ENCODE results near the gene CD180.

GRCh38 chr5:67168069-67168468, 28.5 kb downstream of the CD180 start:
- TF ChIP-seq CTCF (IDR thresholded peaks at IDR 0.05) (no peak), POLR2A (IDR thresholded peaks at IDR 0.05) (no peak)
